Tibial artery (tissue), 4 donors: ENCODE results near the gene NUDT8.
A peak's percentile ranks its signal among the peaks of the same experiment; 100 is the strongest.

Experiments used
- DNase-seq, 2 donors: peaks; one replicate each; pipeline ENCODE4 v3.0.0-alpha.2; 2019
- H3K27ac ChIP-seq, 2 donors: fragments of 200-600 bp; sonication (generic) in 1 of 2; 1 replicate in 1 of 2; 2 replicates in 1 of 2; pipeline ENCODE4 v1.5.1; 2018 to 2019; ENCODE audit warnings: mild to moderate bottlenecking in 1 of 2
- H3K27me3 ChIP-seq, 2 donors: fragments of 200-600 bp; sonication (generic) in 1 of 2; one replicate each; pipeline versions ENCODE4 v1.5.1 to v1.6.0; 2016 to 2019
- H3K36me3 ChIP-seq, 3 donors: fragments of 200-600 bp; sonication (generic) in 2 of 3; one replicate each; pipeline ENCODE4 v1.5.1; 2016 to 2019; ENCODE audit warnings: mild to moderate bottlenecking in 2 of 3
- H3K4me1 ChIP-seq, 4 donors: fragments of 200-600 bp; sonication (generic) in 2 of 4; 1 replicate in 3 of 4; 2 replicates in 1 of 4; pipeline ENCODE4 v1.5.1; 2016 to 2019
- H3K4me3 ChIP-seq, 2 donors: fragments of 200-600 bp; sonication (generic) in 1 of 2; 1 replicate in 1 of 2; 2 replicates in 1 of 2; pipeline ENCODE4 v1.5.1; 2018 to 2019; ENCODE audit warnings: mild to moderate bottlenecking in 2 of 2
- H3K9me3 ChIP-seq, 3 donors: fragments of 200-600 bp; sonication (generic) in 1 of 3; one replicate each; pipeline ENCODE4 v1.5.1; 2016 to 2019
- intact Hi-C: fragments of 100-400 bp; cut with DNase I; formaldehyde crosslinking; loops from one replicate; pipeline ENCODE4 v1.15.0; 2023; ENCODE audit warnings: low total_unique reads
- TF ChIP-seq, protein P1 (sequence below), 2 experiments: fragments of 200-600 bp in 1 of 2; fragments of 450-650 bp in 1 of 2; IDR thresholded peaks; one replicate each; pipeline ENCODE4 v1.5.1; 2017 to 2019; ENCODE audit warnings: antibody characterized with exemption in 2 of 2, mild to moderate bottlenecking in 1 of 2, moderate library complexity in 1 of 2

The NUDT8 gene

DNA sequence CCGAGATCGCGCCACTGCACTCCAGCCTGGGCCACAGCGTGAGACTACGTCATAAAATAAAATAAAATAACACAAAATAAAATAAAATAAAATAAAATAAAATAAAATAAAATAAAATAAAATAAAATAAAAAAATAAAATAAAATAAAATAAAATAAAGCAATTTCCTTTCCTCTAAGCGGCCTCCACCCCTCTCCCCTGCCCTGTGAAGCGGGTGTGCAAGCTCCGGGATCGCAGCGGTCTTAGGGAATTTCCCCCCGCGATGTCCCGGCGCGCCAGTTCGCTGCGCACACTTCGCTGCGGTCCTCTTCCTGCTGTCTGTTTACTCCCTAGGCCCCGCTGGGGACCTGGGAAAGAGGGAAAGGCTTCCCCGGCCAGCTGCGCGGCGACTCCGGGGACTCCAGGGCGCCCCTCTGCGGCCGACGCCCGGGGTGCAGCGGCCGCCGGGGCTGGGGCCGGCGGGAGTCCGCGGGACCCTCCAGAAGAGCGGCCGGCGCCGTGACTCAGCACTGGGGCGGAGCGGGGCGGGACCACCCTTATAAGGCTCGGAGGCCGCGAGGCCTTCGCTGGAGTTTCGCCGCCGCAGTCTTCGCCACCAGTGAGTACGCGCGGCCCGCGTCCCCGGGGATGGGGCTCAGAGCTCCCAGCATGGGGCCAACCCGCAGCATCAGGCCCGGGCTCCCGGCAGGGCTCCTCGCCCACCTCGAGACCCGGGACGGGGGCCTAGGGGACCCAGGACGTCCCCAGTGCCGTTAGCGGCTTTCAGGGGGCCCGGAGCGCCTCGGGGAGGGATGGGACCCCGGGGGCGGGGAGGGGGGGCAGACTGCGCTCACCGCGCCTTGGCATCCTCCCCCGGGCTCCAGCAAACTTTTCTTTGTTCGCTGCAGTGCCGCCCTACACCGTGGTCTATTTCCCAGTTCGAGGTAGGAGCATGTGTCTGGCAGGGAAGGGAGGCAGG, 46.2 kb downstream of the NUDT8 start, which contains the start of gene GSTP1:
GSTP1 (plus strand) TSS at position 566 of the 958 bp plus-strand sequence; CDS start at position 598, 32 bp downstream.
- peaks cover 0 to 41% (median 30%) of the 10 kb centered on the region in 3 donors for H3K36me3 ChIP-seq
- peak; percentile 93 to 97 for DNase-seq
- H3K4me3 ChIP-seq: peak within 1 kb of the TSS; percentile 69 to 83
- no peaks in the 10 kb centered on the region for H3K9me3 ChIP-seq
- intact Hi-C loops: no loop called here
- H3K27me3 ChIP-seq: no peaks in the 10 kb centered on the region
- TF ChIP-seq, protein P1, sequence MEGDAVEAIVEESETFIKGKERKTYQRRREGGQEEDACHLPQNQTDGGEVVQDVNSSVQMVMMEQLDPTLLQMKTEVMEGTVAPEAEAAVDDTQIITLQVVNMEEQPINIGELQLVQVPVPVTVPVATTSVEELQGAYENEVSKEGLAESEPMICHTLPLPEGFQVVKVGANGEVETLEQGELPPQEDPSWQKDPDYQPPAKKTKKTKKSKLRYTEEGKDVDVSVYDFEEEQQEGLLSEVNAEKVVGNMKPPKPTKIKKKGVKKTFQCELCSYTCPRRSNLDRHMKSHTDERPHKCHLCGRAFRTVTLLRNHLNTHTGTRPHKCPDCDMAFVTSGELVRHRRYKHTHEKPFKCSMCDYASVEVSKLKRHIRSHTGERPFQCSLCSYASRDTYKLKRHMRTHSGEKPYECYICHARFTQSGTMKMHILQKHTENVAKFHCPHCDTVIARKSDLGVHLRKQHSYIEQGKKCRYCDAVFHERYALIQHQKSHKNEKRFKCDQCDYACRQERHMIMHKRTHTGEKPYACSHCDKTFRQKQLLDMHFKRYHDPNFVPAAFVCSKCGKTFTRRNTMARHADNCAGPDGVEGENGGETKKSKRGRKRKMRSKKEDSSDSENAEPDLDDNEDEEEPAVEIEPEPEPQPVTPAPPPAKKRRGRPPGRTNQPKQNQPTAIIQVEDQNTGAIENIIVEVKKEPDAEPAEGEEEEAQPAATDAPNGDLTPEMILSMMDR (IDR thresholded peaks at IDR 0.05): peak; percentile 83 to 90
- peaks cover 0 to 27% (median 18%) of the 10 kb centered on the region in 4 donors for H3K4me1 ChIP-seq
- peak within 1 kb of the TSS; percentile 95 to 99 for H3K27ac ChIP-seq

- Histone ChIP-seq H3K9me3 (no peaks in the 10 kb centered on the region), H3K36me3 (peaks cover 0 to 26% (median 21%) of the 10 kb centered on the region in 3 donors), H3K4me3 (no peak overlapping the region), H3K27ac (no peak overlapping the region), H3K4me1 (peaks cover 0 to 27% (median 18%) of the 10 kb centered on the region in 4 donors), H3K27me3 (peaks cover 0 to 9% of the 10 kb centered on the region in 2 donors)
- TF ChIP-seq, protein P1 (IDR thresholded peaks at IDR 0.05): no peak
- intact Hi-C loops: no loop called here
- DNase-seq: no peak
Observed at GRCh38 chr11:67582011-67582410, 47.7 kb downstream of the NUDT8 start.

DNA sequence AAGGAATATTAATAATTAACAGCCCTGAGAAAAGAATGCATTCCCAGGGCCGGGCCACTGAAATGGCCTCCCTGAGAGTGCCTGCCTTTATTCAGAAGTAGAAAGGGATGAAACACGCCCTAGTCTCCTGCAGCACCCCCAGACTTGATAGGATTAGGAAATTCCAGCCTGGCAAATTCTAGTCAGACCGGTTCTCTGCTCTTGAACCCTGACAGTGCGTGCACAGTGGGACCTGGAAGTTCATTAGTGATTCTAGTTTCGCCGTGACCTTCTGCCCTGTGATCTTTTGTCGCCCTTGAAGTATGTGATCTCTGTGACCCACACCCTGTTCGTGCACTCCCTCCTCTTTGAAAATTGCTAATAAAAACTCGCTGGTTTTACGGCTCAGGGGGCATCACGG, 48.3 kb downstream of the NUDT8 start:
- intact Hi-C loops: no loop called here
- Histone ChIP-seq H3K9me3 (no peaks in the 10 kb centered on the region), H3K4me1 (peaks cover 0 to 27% (median 18%) of the 10 kb centered on the region in 4 donors), H3K27ac (no peak overlapping the region), H3K27me3 (peaks cover 0 to 14% of the 10 kb centered on the region in 2 donors), H3K36me3 (peaks cover 0 to 20% (median 16%) of the 10 kb centered on the region in 3 donors), H3K4me3 (no peak overlapping the region)
- no peak for DNase-seq
- TF ChIP-seq, protein P1 (IDR thresholded peaks at IDR 0.05): no peak

GRCh38 chr11:67577951-67578350, 51.8 kb downstream of the NUDT8 start:
- TF ChIP-seq, protein P1 (IDR thresholded peaks at IDR 0.05): no peak
- Histone ChIP-seq H3K27ac (no peak overlapping the region), H3K4me1 (peaks cover 0 to 6% (median 2%) of the 10 kb centered on the region in 4 donors), H3K4me3 (no peak overlapping the region), H3K27me3 (peaks cover 0 to 35% of the 10 kb centered on the region in 2 donors), H3K9me3 (no peaks in the 10 kb centered on the region), H3K36me3 (no peaks in the 10 kb centered on the region)
- no peak for DNase-seq
- intact Hi-C loops: no loop called here
